Frontal cortex (tissue), 4 donors: Measurements from ENCODE around the gene NKAIN4. TPM values are rescaled to one million over a fixed set of nuclear protein-coding genes. Genes with fewer than 3 reads are reported as not detected.

Source experiments
- DNase-seq, 2 donors: peaks; one replicate each; pipeline ENCODE4 v3.0.0; 2012; ENCODE audit warnings: low spot score in 2 of 2
- FAIRE-seq: peaks from 2 replicates; lab custom pipeline; 2012; peaks lifted over from hg19 to GRCh38; lab: Jason Lieb, UNC
- total RNA-seq: library from RNA; depleted of rRNA; stranded (reverse); fragments of >200 nt; gene quantifications from one replicate; pipeline ENCODE4 v1.2.3, GENCODE V29; 2014
- donor health status: control.
- donor health status: control.
- donor health status: control.

NKAIN4 gene
- total RNA-seq, 1 donor from 2014 or later: 14.7 TPM

GRCh38 chr20:63277466-63278272 is 23.4 kb upstream of the NKAIN4 start:
- DNase-seq (no peak), FAIRE-seq (no peak)

DNA sequence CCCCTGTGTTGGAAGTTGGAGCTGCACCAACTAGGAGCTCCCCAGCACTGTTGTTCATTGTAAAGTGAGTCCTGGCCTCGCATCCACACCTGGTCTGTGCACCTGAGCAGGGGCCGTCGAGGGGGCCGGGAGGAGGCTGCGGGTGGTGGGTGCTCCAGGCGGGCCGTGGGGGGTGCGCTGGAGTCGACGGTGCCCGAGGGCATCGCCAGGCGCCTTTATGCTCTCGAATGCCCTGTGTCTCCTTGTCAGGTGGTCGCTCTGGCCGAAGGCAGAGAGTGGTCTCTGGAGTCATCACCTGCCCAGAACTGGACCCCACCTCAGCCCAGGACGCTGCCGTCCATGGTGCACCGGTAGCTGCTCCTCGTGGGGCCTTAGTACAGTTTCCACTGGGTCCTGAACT is 22.7 kb upstream of the NKAIN4 start:
- DNase-seq (no peak), FAIRE-seq (no peak)

DNA sequence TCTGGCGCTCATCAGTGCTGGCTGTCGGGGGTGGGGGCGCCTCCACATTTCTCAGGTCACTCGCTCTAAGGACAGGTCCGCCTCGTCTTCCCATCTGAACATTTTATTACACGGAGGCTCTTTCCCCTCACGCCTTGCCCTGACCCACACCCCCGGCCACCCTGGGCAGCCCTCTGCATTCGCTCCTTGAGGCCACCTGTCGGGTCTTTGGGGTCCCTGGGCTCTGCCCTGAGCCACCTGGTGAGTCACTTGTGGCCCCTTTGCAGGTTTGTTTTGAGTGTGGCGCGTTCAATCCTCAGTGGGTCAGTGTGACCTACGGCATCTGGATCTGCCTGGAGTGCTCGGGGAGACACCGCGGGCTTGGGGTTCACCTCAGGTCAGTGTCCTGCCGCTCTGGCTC is 21.6 kb upstream of the NKAIN4 start:
- no peak for FAIRE-seq

DNA sequence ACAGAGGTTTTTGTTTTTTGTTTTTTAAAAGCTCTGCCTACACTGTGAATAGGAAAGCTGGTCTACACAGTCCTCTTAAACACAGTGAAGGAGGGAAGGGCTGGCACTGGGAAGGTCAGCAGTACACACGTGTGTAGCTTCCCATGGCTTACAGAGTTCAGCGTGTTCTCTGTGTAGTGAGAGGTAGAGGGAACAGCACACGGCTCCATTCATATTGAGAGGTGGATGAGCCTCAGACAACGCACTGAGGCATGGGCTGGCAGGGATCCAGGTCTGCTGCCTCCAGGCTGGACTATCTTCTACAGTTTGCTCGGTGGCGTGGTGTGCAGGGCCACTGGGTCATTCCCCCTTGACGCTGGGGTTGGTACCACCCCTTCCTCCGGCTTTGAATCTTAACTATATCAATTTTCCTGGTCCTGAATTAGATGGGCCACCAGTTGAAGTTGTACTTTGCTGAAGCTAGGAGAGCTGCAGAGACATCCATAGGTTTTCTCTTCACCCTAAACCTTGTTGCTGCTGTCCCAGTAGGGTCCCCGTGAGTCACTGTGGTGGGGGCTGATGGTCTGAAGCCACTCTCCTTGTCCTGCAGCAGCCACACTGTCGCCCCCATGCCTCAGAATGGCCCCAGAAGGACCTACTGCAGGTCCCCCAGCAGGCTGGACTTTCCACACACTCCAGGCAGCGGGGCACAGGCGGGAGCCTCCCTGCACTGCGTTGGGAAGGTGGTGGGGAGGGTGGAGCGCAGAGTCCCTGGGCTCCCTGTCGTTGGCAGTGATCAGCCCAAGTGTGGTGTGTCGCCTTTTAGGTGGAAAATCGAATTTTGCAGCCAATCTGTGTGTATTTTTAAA is 20.3 kb upstream of the NKAIN4 start:
- no peak for FAIRE-seq

More for the DNA sequence above, 21.6 kb upstream of the NKAIN4 start:
- no peak for DNase-seq

GRCh38 chr20:63273635-63274380 is 19.5 kb upstream of the NKAIN4 start:
- FAIRE-seq: no peak
- no peak for DNase-seq

More for the DNA sequence above, 20.3 kb upstream of the NKAIN4 start:
- no peak for DNase-seq

DNA sequence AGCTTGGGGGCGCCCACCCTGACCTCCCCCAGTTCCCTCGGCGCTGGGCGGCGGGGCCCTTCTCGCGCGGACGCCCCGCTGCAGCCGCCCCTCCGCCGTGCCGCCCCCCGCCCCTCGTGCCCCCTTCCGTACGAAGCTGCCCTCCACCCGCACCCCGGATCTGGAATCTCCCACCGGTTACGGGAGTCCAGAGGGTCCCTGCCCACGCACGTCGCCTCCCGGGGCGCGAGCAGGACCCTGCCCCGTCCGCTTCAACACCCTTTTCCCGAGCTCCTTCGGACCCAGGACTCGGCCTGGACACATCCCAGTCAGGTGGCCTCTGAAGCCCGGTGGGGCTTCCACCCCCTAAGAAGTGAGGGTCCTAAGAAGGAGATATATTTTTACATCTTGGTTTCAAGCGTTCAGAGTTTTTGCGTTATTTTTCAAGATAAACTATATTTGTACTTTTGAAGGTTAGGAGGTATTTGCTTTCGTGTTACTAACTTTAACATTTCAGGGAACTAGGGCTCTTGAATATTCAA is 18.9 kb upstream of the NKAIN4 start:
- no peak for FAIRE-seq
- no peak for DNase-seq

DNA sequence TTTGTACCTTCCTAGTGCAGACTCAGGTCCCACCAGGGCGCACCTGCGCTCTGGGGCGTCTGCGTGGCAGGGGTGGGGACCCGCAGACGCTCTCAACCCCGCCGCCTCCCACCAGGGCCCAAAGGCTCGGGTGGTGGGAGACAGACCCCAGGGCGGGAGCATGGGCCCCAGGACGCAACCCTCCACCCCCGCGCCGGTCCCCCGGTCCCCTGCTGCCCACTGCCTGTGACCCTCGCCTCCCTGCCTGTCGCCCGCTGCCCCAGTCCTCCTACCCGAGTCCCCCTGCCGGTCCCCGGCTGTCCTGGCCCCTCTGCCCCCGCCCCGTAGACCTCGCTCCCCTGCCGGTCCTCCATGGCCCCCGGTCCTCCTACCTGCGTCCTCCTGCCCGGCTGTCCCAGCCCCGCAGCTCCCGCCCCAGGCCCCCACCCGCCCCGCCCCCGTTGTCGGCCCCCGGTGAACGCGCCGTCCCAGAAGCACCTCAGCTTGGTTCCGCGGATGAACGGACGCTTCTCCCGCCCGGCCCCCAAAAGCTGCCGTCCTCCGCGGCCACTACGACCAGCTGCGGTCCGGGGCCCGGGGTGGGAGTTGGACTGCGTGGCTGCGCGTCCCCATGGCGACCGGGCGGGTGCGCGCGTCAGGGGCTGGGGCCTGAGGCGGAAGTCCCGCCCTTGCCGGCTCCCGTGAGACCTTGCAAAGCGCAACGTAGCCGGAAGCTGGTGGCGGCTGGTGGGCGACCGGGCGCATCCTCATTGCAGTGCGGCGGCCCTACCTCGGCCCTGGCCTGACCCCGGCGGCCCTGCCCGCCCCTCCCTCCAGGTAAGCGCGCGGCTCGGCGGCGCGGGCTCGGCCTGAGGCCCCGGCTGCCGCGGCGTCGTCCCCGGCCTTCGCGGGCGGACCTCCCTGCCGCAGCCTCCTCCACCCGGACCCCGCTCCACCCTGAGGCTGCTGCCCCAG is 18.1 kb upstream of the NKAIN4 start, which contains the start of gene ARFGAP1:
Gene ARFGAP1, plus strand, starts transcription at position 709 of the 954 bp plus-strand sequence. CDS start 2,768 bp downstream, outside the sequence.
- no peak for FAIRE-seq

GRCh38 chr20:63270606-63271325 is 16.5 kb upstream of the NKAIN4 start:
- FAIRE-seq (no peak), DNase-seq (no peak)

More for the DNA sequence above, 18.1 kb upstream of the NKAIN4 start, which contains the start of gene ARFGAP1:
- peak; percentile 97 to 99 for DNase-seq

DNA sequence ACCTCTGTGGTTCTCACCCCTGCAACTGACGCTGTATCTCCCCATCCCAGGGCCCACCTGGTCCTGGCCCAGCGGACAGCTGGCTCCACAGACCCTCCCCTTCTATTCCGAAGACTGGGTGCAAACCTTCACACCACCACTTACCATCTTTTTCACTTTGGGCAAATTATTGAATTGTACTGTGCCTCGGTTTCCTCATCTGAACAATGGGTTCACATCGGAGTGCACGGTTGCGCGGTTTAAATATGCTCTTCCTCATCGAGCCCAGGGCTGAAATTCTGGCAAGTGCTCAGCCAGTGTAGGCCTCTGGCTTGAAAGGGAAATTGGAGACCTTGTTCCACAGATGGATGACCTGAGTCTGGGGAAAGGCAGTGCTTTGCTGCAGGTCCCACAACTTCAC is 15.5 kb upstream of the NKAIN4 start:
- FAIRE-seq: no peak

GRCh38 chr20:63268671-63269439 is 14.6 kb upstream of the NKAIN4 start:
- DNase-seq (no peak), FAIRE-seq (no peak)

More for the DNA sequence above, 15.5 kb upstream of the NKAIN4 start:
- DNase-seq: no peak

DNA sequence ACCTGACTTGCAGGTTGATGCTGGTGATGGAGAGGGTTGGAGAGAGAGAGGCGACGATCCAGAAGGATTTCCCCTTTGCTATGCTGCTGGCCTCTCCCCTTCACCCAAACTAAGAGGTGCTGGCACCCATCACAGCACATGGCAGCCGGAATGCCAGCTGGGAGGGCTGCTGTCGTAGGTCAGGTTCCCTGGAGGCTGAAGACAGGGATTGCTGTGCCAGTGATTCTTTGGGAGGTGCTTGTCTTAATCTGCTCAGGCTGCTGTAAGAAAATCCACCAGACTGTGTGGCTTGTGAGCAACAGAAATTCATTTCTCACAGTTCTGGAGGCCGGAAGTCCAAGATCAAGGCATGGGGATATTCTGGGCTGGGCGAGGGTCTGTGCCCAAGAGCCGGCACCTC is 14.0 kb upstream of the NKAIN4 start:
- no peak for FAIRE-seq

DNA sequence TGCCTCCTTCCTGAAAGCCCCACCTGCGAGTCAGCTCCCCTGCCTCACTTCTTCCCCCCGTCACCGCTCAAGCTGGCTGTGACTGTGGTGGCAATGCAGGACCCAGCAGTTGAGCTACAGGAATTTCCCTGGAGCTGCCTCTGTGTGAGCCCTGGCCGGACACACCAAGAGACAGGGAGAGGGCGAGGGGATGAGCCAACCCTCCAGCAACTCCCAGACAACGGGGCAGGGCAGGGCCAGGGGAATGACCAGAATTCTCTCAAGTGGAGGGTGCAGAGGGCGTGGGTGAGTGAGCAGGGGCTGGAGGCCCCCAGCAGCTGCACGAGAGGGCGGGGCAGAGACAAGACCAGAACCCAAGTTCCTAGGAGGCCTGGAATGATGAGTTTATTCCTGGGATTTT is 13.4 kb upstream of the NKAIN4 start:
- DNase-seq (no peak), FAIRE-seq (no peak)

More for the DNA sequence above, 14.0 kb upstream of the NKAIN4 start:
- DNase-seq: no peak

- no peak for FAIRE-seq
These were observed 11.7 kb upstream of the NKAIN4 start for GRCh38 chr20:63265891-63266515.

GRCh38 chr20:63264519-63264918 is 10.3 kb upstream of the NKAIN4 start:
- DNase-seq (no peak), FAIRE-seq (no peak)

More at GRCh38 chr20:63265891-63266515, 11.7 kb upstream of the NKAIN4 start:
- no peak for DNase-seq

GRCh38 chr20:63264000-63264399 is 9.7 kb upstream of the NKAIN4 start:
- no peak for DNase-seq

GRCh38 chr20:63262836-63263235 is 8.6 kb upstream of the NKAIN4 start:
- DNase-seq (no peak), FAIRE-seq (no peak)

More at GRCh38 chr20:63264000-63264399, 9.7 kb upstream of the NKAIN4 start:
- no peak for FAIRE-seq
